Activated naive CD4-positive, alpha-beta T cell treated with anti-CD3 and anti-CD28 coated beads for 36 hours (primary cell): Measurements from ENCODE around the gene ALOX5. TPM values are rescaled to one million over a fixed set of nuclear protein-coding genes. Genes with fewer than 3 reads are reported as not detected.

ENCODE experiments used
- total RNA-seq, 2 experiments: library from RNA; stranded (reverse); gene quantifications; one replicate each; pipeline ENCODE4 v1.2.3, GENCODE V29; 2021

Gene ALOX5
- total RNA-seq, 2 experiments from 2014 or later: 0.14 to 0.17 TPM

Other genes starting within 250 kb of the ALOX5 start
- not detected for gene OR13A1, start 58.6 kb upstream of the ALOX5 start, total RNA-seq